GM21367 (cell line): ENCODE data around the gene RUNX1.

ENCODE experiments used
- ATAC-seq: cut with Tn5 transposase; IDR thresholded peaks from one replicate; pipeline ENCODE4 v1.9.1; 2021; ENCODE audit not compliant: unreplicated experiment

RUNX1 gene

GRCh38 chr21:34927992-34928391, 121.1 kb downstream of the RUNX1 start:
- no peak for ATAC-seq

- ATAC-seq, result no peak
These were observed 122.2 kb downstream of the RUNX1 start for GRCh38 chr21:34926803-34927467.

DNA sequence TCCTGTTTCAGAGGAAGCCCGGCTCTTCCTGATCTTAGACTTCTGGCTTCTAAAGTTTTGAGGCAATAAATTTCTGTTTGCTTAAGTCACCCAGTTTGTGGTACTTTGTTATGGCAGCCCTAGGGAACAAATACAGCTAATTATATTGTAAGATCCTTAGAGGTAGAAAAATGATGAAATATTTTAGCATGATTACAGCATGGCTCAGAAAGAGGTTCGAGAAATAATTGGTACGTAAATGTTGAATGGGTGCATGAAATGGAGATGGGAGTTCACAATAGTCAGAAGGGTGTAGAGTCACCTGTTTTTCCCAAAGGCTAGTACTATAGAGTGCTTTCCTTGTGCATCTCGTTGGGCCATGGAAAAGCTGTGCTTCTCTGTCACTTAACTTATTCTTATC, 123.5 kb downstream of the RUNX1 start:
- no peak for ATAC-seq

GRCh38 chr21:34924771-34925419, 124.2 kb downstream of the RUNX1 start:
- no peak for ATAC-seq

DNA sequence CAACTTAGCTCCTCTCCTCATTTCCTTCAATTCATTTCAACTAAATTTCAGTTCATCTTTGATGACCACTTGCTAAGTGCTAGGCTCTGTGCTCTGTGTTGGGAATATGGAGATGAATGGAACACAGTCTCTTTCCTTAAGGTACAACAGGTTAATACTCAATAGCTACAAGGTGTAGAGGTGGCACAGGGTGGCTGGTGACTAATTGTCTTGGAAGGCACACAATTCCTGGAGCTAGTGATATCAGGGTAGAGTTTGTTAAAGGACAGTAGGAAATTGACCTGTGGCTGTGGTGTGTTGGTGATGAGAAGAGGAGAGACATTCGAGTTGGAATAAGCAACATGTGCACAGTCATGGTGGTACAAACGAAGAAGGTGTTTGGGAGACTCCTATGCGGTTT, 124.9 kb downstream of the RUNX1 start:
- ATAC-seq, result no peak

GRCh38 chr21:34923626-34924025, 125.5 kb downstream of the RUNX1 start:
- no peak for ATAC-seq

- no peak for ATAC-seq
These were observed 125.9 kb downstream of the RUNX1 start for GRCh38 chr21:34923202-34923601.

- no peak for ATAC-seq
These were observed 126.6 kb downstream of the RUNX1 start for GRCh38 chr21:34922479-34922878.

DNA sequence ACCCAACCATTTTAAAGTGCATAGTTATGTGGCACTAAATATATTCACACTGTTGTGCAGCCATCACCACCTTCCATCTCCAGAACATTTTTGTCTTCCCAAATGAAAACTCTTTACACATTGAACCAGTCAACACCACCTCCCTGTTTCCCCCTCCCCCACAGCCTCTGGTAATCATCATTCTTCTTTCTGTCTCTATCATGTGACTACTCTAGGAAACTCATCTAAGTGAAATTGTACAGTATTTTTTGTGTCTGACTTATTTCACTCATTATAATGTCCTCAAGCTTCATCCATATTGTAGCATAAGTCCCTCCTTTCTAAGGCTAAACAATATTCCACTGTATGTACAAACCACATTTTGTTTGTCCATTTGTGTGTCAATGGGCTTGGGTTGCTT, 128.0 kb downstream of the RUNX1 start:
- ATAC-seq, result no peak

GRCh38 chr21:34919406-34919805, 129.7 kb downstream of the RUNX1 start:
- no peak for ATAC-seq

GRCh38 chr21:34916446-34916845, 132.7 kb downstream of the RUNX1 start:
- no peak for ATAC-seq

DNA sequence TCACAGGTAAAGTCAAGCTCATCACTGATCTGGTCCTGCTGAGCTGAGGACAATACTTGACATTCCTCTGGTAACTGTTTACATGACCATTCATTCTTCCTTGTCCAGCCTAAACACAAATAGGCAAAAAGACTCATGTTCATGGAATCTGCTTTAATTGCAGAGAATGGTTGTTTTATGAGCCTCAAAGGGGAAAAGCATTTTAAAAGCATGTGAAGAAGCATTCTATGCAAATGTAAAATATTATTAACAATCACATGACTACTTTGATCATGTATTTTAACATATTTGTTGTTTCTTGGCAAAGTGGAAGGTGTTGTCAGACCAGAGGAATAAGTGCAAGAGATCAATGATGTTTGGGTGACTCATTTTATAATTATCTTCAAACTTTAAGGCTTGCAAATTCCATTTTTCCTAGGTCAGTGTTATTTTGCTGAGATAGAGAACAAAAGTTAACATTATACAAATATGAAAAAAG, 133.7 kb downstream of the RUNX1 start:
- ATAC-seq, result no peak

DNA sequence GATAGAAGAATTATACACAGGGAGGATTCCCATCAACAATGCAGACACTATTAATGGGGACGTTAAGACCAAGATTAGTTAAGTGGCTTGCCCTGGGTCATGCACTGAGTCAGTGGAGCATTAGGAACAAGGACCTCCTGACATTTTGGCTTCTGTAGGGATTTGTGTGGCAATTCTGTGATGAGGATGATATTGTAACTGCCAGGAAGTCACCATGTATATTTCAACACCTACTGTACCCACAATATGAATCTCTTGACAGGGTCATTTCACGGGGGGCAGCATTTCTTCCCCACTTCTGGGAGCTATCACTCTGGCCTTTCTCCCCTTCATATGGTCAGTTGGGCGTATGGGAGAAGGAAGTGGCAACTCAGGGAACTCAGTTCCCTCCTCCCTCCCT, 134.9 kb downstream of the RUNX1 start:
- ATAC-seq, result no peak

GRCh38 chr21:34913811-34914210, 135.3 kb downstream of the RUNX1 start:
- ATAC-seq, result no peak

- no peak for ATAC-seq
These were observed 136.8 kb downstream of the RUNX1 start for GRCh38 chr21:34912022-34912945.

- ATAC-seq, result no peak
These were observed 137.7 kb downstream of the RUNX1 start for GRCh38 chr21:34911360-34911759.

- no peak for ATAC-seq
These were observed 138.7 kb downstream of the RUNX1 start for GRCh38 chr21:34910396-34910795.

DNA sequence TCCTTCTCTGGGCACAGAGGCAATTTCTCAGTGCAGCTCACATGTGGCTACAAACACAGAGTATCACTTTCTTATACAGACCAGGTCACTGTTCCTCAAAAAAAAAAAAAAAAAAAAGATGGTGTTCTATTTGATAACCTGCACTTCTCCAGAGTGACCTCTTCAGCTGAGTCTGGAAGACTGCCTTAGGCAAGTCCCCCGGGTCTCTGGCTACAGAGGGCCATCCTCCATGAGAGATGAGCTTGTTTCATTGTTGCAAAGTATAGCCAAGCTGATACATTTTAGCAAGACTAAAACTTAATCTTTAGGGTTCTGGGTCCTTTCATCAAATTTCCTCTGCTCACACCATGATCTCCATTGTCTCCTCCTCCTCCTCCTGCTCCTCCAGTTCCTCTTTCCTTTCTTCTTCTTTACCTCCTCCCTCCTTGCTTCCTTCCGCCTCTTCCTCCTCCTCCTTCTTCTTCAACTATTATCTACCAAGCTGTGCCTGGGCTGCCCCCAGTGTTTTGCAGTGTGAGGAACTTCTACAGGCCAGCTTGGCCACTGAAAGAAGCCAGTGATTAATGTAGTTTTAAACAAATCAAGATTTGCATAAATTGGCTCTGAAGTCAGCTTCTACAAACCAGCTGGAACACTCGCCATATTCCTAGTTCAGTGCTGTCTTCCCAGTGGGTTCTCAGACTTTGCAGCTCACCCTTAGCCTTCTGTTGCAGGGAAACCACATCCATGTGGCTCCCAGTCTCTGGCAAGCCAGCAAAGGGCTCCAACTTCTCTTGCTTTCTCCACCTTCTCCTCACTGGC, 139.4 kb downstream of the RUNX1 start:
- no peak for ATAC-seq

DNA sequence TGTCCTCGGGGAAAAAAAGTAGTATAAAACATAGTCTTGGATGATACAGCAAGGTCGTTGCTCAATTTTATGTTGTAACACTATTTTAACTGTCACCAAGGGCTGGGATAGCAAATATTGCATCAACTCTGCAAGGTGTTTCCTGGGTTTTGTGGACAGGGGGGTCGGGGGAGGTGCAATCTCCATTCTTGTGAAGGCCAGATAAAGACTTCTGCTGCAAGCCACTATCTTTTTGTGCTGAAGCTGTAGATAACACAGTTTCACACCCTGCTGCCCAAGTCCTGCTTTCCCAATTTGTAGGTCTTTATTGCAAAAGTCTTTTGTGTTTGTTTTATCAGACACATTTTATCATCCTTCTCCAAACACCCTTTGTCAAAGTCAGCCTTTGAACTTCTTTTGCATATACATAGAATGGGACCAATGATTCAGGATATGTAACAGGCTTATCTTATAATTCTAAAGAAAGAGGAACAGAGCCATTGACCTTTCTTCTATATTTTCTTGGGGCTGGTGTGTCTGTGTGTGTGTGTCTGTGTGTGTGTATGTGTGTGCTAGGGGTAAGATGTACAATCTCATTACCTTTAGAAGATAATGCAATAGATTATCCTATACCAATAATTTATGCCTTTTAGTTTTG, 140.6 kb downstream of the RUNX1 start:
- no peak for ATAC-seq
